ENCODE measurements around the gene CACNA1B.

- no peak for TF ChIP-seq FOXJ3 (CRISPR knock-in tag; IDR thresholded peaks at IDR 0.05; ENCODE audit: borderline replicate concordance)
- TF ChIP-seq ZNF121 (CRISPR knock-in tag; IDR thresholded peaks at IDR 0.05) = no peak
These were observed 94.0 kb downstream of the CACNA1B start for GRCh38 chr9:137971477-137972138.

Data from HepG2 (cell line).